T-helper 1 cell treated with Interleukin-12 subunit alpha and Interleukin-12 subunit beta and Interleukin-4 antibody, amounts not matched to agents 30 μg/mL and 1 μg/mL, for 36 hours (primary cell): ENCODE measurements around the gene FIP1L1.
"Not testable (repeated sequence)": the region's sequence is repeated elsewhere in the genome, so short reads cannot be mapped to it uniquely, and the experiment has no call there.

Source experiments
- H3K27ac Mint-ChIP-seq: one replicate; pipeline ENCODE4 v1.8.0; 2021; ENCODE audit warnings: mild to moderate bottlenecking, mixed read lengths
- H3K27me3 Mint-ChIP-seq: one replicate; pipeline ENCODE4 v1.8.0; 2021; ENCODE audit warnings: low read depth, mixed read lengths
- H3K36me3 Mint-ChIP-seq: one replicate; pipeline ENCODE4 v1.8.0; 2021; ENCODE audit warnings: low read depth, mixed read lengths
- H3K4me1 Mint-ChIP-seq: one replicate; pipeline ENCODE4 v1.8.0; 2021; ENCODE audit warnings: low read depth, mixed read lengths
- H3K4me3 Mint-ChIP-seq: one replicate; pipeline ENCODE4 v1.8.0; 2021; ENCODE audit warnings: mild to moderate bottlenecking, moderate library complexity, mixed read lengths
- H3K9me3 Mint-ChIP-seq: one replicate; pipeline ENCODE4 v1.8.0; 2021; ENCODE audit warnings: mixed read lengths

FIP1L1 gene, protein sequence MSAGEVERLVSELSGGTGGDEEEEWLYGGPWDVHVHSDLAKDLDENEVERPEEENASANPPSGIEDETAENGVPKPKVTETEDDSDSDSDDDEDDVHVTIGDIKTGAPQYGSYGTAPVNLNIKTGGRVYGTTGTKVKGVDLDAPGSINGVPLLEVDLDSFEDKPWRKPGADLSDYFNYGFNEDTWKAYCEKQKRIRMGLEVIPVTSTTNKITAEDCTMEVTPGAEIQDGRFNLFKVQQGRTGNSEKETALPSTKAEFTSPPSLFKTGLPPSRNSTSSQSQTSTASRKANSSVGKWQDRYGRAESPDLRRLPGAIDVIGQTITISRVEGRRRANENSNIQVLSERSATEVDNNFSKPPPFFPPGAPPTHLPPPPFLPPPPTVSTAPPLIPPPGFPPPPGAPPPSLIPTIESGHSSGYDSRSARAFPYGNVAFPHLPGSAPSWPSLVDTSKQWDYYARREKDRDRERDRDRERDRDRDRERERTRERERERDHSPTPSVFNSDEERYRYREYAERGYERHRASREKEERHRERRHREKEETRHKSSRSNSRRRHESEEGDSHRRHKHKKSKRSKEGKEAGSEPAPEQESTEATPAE

DNA sequence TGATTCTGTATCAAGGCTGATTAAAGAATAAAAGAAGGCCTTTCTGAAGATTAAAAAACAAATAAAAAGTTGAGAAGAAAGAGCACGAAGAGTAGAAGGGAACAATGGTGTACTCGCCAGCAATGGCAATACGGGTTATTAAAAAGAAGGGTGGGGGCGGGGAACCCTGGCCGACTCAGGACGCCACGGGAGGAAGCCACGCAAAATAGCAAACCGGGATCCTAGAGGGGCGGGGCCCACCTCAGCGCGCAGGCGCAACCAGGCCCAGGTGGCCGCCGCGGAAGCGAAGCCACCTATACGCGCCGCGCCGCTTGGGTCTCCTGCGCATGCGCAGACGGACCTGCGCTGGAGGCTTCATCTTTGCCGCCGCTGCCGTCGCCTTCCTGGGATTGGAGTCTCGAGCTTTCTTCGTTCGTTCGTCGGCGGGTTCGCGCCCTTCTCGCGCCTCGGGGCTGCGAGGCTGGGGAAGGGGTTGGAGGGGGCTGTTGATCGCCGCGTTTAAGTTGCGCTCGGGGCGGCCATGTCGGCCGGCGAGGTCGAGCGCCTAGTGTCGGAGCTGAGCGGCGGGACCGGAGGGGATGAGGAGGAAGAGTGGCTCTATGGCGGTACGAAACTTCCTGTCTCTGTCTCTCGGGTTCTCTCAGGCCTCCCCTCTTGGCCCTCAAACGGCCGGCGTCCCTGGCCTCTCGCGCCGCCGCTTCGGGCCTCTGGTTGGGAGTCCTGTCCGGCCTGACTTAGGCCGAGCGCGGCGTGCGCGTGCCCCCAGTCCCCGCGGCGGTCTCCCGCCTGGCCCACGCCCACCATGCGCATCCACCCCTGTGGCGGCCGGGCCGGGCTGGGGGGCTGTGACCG is at the start of gene FIP1L1:
Gene FIP1L1 (plus strand): TSS at position 323 of the 852 bp plus-strand sequence. CDS start 198 bp downstream, at position 521.
- peaks cover 10% of the 10 kb centered on the region for H3K36me3 Mint-ChIP-seq

DNA sequence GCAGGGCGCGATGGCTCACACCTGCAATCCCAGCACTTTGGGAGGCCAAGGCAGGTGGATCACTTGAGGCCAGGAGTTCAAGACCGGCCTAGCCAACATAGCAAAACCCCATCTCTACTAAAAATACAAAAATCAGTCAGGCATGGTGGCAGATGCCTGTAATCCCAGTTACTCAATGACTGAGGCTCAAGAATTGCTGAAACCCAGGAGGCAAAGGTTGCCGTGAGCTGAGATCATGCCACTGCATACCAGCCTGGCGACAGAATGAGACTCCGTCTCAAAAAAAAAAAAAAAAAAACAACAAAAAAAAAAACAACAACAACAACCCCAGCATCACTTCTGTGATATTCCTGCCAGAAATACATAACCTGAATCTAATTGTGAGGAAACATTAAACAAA is 42.5 kb upstream of the FIP1L1 start:
- not testable (repeated sequence) for H3K36me3 Mint-ChIP-seq, H3K4me1 Mint-ChIP-seq, H3K27me3 Mint-ChIP-seq, H3K9me3 Mint-ChIP-seq, H3K27ac Mint-ChIP-seq, H3K4me3 Mint-ChIP-seq

More for the DNA sequence above, at the start of gene FIP1L1:
- Mint-ChIP-seq H3K4me1 (peaks cover 30% of the 10 kb centered on the region), H3K4me3 (peak within 1 kb of the TSS; percentile 99), H3K27ac (peak within 1 kb of the TSS; percentile 98), H3K9me3 (no peaks in the 10 kb centered on the region), H3K27me3 (peaks cover 7% of the 10 kb centered on the region)

DNA sequence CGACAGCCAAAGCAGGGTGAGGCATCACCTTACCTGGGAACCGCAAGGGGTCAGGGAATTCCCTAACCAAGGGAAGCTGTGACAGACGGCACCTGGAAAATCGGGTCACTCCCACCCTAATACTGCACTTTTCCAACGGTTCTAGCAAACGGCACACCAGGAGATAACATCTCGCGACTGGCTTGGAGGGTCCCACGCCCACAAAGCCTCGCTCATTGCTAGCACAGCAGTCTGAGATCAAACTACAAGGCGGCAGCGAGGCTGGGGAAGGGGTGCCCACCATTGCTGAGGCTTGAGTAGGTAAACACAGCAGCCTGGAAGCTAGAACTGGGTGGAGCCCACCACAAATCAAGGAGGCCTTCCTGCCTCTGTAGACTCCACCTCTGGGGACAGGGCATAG is 37.3 kb upstream of the FIP1L1 start:
- not testable (repeated sequence) for H3K27ac Mint-ChIP-seq
- peaks cover 16% of the 10 kb centered on the region for H3K36me3 Mint-ChIP-seq

DNA sequence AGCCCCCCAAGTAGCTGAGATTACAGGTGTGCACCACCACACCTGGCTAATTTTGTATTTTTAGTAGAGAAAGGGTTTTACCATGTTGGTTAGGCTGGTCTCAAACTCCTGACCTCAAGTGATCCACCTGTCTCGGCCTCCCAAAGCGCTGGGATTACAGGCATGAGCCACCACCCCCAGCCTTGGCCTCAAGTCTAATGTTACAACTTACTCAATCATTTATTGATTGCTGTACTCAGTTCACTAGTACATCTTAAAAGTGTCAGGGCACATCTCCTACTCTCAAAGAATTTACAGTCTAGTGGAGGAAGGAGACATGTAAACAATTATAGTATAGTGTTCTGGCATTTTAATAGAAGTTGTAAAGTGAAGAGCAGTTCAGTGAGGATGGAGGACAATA is 31.0 kb upstream of the FIP1L1 start:
- H3K9me3 Mint-ChIP-seq = peaks cover 21% of the 10 kb centered on the region
- H3K36me3 Mint-ChIP-seq = peaks cover 39% of the 10 kb centered on the region
- not testable (repeated sequence) for H3K4me1 Mint-ChIP-seq, H3K27me3 Mint-ChIP-seq, H3K27ac Mint-ChIP-seq, H3K4me3 Mint-ChIP-seq

More for the DNA sequence above, 37.3 kb upstream of the FIP1L1 start:
- not testable (repeated sequence) for H3K4me1 Mint-ChIP-seq, H3K27me3 Mint-ChIP-seq, H3K4me3 Mint-ChIP-seq
- peaks cover 15% of the 10 kb centered on the region for H3K9me3 Mint-ChIP-seq

DNA sequence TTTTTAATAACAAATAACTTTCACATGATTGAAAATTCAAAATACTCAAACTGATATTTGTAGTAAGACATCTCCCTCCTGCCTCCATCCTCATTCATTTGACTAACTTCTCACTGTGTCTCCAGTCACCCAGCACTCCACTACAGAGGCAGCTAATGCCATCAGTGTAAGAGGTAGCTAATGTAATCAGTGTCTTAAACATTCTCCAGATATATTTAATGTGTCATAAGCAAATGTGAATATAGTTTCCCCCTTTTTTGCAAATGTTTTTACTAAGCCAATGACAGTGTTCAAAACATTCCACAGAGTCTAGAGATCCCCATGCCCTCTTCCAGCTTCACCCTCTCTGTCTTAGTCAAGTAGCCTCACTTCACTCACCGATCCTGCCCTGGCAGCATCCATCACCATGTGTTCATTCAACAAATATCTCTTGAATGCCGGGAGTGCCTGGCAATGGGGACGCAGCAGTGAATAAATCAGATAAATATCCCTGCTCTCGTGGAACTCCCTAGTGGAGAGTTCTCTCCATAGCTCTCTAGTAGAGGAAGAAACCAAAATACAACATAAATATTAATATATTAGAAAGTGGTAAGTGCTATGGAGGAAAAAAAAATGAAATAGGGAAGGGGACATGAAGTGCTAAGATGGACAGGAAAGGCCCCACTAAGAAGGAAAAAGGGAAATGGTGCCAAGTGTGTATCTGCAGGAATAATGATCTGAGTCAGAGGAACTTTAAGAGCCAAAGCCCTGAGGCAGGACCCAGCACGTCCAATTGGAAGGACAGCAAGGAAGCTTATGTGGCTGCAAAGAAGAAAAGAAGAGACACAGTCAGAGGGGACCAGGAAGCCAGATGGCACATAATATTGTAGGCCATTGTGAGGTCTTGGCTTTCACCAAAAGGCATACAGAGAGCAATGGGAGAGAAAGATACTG is 30.3 kb upstream of the FIP1L1 start:
- Mint-ChIP-seq H3K4me1 (no peaks in the 10 kb centered on the region), H3K27ac (no peak overlapping the region), H3K9me3 (peaks cover 18% of the 10 kb centered on the region), H3K27me3 (no peaks in the 10 kb centered on the region), H3K36me3 (peaks cover 41% of the 10 kb centered on the region), H3K4me3 (no peak overlapping the region)

DNA sequence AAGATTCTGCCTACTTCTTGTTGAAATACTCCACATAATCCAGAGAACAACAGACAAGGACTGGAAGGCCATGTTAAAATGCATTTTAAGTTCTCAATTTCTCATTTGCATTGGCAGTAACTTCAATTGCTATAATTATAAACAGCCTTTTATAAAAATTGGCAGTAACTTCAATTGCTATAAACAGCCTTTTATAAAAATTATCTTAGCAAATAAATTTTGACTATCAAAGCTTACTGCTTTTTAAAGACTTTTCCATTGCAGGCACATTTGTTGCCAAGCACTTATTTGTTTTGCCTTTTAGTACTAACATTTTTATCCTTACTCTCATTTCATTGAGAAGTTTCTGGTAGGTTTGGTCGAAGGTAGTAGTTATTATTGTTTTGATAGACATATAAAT is 29.4 kb upstream of the FIP1L1 start:
- Mint-ChIP-seq H3K9me3 (peaks cover 12% of the 10 kb centered on the region), H3K27me3 (no peaks in the 10 kb centered on the region), H3K4me3 (no peak overlapping the region), H3K36me3 (peaks cover 44% of the 10 kb centered on the region), H3K4me1 (no peaks in the 10 kb centered on the region), H3K27ac (no peak overlapping the region)

DNA sequence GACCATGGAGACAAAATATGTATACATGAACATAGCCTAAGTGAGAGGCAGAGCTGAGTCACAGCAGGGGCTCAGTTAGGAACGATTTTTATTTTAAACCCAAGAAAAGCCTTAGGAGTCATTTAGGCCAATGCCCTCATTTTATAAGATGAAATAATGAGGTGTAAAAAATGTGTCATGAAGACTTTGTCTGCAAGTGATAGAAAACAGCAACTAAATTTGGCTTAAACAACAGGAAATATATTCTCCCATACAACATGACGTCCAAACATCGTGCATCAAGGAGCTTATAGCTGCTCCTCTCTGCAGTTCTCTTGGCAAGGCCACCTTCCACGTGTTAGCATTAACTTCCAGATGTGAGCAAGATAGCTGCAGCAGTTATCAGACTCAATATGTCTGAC is 28.4 kb upstream of the FIP1L1 start:
- Mint-ChIP-seq H3K27ac (no peak overlapping the region), H3K4me1 (no peaks in the 10 kb centered on the region), H3K36me3 (peaks cover 44% of the 10 kb centered on the region), H3K9me3 (peaks cover 9% of the 10 kb centered on the region), H3K4me3 (no peak overlapping the region), H3K27me3 (no peaks in the 10 kb centered on the region)

DNA sequence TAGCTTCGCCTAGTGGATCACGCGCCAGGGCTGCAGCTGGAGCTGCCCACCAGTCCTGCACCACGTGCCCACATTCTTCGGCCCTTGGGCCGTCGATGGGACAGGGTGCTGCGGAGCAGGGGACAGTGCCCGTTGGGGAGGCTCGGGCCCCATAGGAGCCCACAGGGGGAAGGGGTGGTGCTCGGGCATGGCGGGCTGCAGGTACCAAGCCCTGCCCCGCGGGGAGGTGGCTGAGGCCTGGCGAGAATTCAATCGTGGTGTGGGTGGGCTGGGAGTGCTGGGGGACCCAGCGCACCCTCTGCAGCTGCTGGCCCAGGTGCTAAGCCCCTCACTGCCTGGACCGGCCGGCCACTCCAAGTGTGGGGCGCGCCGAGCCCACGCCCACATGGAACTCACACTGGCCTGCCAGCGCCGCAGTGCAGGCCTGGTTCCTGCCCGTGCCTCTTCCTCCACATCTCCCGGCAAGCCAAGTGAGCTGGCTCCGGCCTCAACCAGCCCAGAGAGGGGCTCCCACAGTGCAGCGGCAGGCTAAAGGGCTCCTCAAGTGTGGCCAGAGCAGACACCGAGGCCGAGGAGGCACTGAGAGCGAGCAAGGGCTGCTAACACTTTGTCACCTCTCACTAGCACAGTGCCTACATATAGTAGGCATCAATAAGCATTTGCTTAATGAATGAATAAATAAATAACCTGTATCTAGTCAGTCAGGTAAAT is 23.3 kb upstream of the FIP1L1 start:
- H3K36me3 Mint-ChIP-seq = peaks cover 30% of the 10 kb centered on the region
- no peak overlapping the region for H3K27ac Mint-ChIP-seq
- H3K9me3 Mint-ChIP-seq = peaks cover 8% of the 10 kb centered on the region
- no peaks in the 10 kb centered on the region for H3K27me3 Mint-ChIP-seq
- H3K4me3 Mint-ChIP-seq = no peak overlapping the region
- H3K4me1 Mint-ChIP-seq = peaks cover 7% of the 10 kb centered on the region

DNA sequence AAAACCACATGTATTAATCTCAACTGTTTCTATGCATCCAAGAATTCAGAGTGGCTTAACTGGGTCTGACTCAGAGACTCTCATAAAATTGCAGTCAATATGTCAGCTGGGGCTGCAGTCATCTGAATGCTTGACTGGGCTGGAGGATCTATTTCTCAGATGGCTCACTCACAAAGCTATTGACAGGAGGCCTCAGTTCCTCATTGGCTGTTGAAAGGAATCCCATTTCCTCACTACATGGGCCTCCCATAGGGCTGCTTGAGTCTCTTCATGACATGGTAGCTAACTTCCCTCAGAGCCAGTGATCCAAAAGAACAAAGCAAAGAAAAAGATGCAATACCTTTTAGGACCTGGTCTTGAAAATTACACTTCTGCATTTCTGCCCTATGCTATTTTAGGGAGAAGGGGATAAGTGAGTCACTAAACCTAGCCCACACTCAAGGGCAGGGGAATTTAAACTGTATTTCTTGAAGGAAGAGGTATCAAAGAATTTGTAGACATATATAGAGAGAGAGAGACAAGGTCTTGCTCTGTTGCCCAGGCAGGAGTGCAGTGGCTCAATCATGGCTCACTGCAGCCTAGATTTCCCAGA is 21.4 kb upstream of the FIP1L1 start:
- no peak overlapping the region for H3K4me3 Mint-ChIP-seq
- H3K27me3 Mint-ChIP-seq = no peaks in the 10 kb centered on the region
- H3K4me1 Mint-ChIP-seq = peaks cover 16% of the 10 kb centered on the region
- no peak overlapping the region for H3K27ac Mint-ChIP-seq
- H3K36me3 Mint-ChIP-seq = peaks cover 27% of the 10 kb centered on the region
- H3K9me3 Mint-ChIP-seq = peaks cover 8% of the 10 kb centered on the region

DNA sequence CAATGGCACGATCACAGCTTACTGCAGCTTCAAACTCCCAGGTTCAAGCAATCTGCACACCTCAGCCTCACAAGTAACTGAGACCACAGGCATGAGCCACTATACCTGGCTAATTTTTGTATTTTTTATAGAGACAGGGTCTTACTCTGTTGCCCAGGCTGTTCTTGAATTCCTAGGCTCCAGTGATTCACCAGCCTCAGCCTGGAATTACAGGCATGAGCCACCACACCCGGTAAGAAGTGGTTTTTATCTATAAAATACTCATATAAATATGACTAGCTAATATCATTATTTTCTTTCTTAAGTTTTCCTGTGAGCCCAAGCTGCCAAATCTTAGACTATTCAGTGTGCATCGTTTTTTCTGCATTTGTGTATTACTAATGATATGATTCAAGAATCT is 16.0 kb upstream of the FIP1L1 start:
- Mint-ChIP-seq H3K4me1 (peaks cover 40% of the 10 kb centered on the region), H3K27ac (no peak overlapping the region), H3K9me3 (no peaks in the 10 kb centered on the region), H3K27me3 (no peaks in the 10 kb centered on the region), H3K36me3 (peaks cover 11% of the 10 kb centered on the region), H3K4me3 (no peak overlapping the region)

DNA sequence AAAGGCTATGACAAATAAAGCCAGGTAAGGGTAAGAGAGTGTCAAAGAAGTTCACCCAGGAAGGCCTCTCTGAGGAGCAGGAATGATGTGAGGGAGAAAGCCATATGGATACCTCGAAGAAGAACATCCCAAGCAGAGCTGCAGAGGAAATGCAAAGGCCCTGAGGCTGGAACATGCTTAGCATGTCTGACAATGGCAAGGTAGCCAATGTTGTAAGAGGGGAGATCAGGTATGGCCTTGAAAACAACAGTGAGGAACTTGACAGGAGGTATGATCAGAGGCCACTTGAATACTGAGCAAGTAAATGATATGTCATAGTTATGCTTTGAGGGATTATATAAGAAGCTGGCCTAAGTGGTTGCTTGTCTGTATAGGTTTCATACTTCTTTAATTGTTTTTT is 15.3 kb upstream of the FIP1L1 start:
- Mint-ChIP-seq H3K27me3 (no peaks in the 10 kb centered on the region), H3K36me3 (peaks cover 11% of the 10 kb centered on the region), H3K27ac (no peak overlapping the region), H3K4me1 (peaks cover 46% of the 10 kb centered on the region), H3K4me3 (peak overlapping the region; percentile 65), H3K9me3 (no peaks in the 10 kb centered on the region)

DNA sequence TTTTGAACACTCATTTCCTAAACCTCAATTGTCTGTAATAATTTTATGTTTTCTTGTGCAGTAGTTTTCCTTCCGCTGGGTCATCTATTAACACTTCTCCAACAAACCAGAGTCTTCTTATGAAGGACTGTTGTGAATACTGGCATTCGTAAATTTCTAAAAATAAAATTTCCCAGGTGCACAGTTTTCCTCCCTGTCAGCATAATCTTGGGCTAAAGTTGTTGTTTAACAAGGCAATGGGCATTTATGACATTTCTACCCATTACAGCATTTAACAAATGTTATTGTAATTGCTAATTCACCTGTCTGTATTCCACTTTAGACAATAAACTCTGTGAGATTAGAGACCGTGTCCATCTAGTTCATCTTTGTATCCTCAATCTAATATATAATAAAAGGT is 12.8 kb upstream of the FIP1L1 start:
- Mint-ChIP-seq H3K9me3 (no peaks in the 10 kb centered on the region), H3K4me1 (peaks cover 44% of the 10 kb centered on the region), H3K36me3 (peaks cover 8% of the 10 kb centered on the region), H3K4me3 (peak overlapping the region; percentile 95), H3K27ac (peak overlapping the region; percentile 91), H3K27me3 (peaks cover 17% of the 10 kb centered on the region)

DNA sequence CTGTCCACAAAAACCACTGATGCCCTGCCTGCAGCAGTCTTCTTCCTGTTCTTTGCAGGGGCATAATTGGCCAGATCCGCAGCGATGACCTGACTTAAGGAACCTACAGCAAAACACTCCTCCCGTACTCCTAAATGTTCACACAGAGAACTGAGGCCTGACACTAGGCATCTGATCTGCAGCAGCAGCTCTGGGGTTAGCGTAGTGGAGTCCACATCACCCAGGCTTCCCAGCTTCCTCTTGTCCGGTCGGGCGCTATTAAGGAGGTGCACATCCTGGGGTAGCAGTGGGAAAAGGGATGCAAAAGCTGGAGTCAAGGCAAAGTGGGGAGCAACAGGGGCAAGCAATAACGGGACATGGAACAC is 12.3 kb upstream of the FIP1L1 start:
- Mint-ChIP-seq H3K36me3 (peaks cover 6% of the 10 kb centered on the region), H3K9me3 (no peaks in the 10 kb centered on the region), H3K4me3 (peak overlapping the region; percentile 95), H3K27me3 (peaks cover 20% of the 10 kb centered on the region), H3K27ac (peak overlapping the region; percentile 91), H3K4me1 (peaks cover 42% of the 10 kb centered on the region)
